Fibroblast of pulmonary artery (primary cell): Measurements from ENCODE around the gene PAX5.

ENCODE experiments used
- DNase-seq: peaks from one replicate; pipeline ENCODE4 v3.0.0-alpha.2; 2010; ENCODE audit warnings: low read depth
- H3K4me3 ChIP-seq: replicated peaks from 2 replicates; pipeline ENCODE4 v1.5.1; 2011; ENCODE audit warnings: low read depth, mild to moderate bottlenecking, control low read depth, low read length, moderate library complexity
- CTCF ChIP-seq: IDR thresholded peaks from 2 replicates; pipeline ENCODE4 v1.5.1; 2011; ENCODE audit warnings: mild to moderate bottlenecking, control low read depth, low read length, inconsistent platforms; ENCODE audit errors: missing control alignments

PAX5 gene

DNA sequence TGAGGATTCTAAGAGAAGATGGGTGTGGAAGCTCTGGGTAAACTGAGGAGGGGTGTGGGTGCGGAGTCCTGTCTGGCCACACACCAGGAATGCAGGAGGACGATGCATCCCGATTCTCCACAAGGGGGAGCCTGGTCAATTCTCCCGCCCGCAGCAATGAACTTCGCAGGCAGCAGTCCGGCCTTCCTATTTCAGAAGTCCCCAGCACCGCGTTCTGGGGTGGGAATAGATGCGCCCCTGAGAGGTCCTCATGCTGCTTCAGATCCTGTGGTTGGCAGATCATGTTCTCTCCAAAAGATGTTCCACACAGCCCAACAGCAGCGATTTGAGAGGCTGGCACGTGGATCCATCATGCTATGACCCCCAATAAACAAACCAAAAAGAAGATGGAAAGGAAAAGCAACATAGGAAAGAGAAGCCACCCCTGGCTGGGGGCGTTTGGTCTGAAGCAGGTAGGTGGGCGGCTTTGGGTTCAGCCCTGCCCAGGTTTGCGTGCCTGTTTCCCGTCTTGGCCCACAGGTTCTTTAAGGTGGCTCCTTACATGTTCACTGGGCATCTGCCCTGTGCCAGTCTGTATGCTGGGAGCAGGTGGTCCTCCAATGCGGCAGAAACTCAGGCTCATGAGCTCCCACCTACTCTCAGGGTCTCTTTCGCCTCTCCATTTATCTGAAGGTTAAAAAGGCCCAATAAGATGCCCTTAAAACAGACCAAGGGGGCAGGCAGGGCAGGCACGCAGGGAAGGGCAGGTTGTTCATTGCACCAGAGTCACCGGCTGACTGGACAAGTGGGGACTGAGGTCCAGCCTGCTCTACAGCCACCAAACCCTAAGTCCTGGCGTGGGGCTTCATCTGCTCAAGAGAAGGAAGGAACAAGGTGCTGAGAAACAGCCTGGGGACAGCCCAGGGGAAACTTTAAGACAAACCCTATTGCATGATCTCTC is 171.6 kb downstream of the PAX5 start:
- no peak overlapping the region for H3K4me3 ChIP-seq
- TF ChIP-seq CTCF = peak; percentile 73
- peak; percentile 53 for DNase-seq

GRCh38 chr9:36861528-36862205 is 172.4 kb downstream of the PAX5 start:
- H3K4me3 ChIP-seq = no peak overlapping the region
- TF ChIP-seq CTCF = no peak
- DNase-seq = no peak

GRCh38 chr9:36858805-36859375 is 175.2 kb downstream of the PAX5 start:
- H3K4me3 ChIP-seq = no peak overlapping the region
- no peak for TF ChIP-seq CTCF
- no peak for DNase-seq

DNA sequence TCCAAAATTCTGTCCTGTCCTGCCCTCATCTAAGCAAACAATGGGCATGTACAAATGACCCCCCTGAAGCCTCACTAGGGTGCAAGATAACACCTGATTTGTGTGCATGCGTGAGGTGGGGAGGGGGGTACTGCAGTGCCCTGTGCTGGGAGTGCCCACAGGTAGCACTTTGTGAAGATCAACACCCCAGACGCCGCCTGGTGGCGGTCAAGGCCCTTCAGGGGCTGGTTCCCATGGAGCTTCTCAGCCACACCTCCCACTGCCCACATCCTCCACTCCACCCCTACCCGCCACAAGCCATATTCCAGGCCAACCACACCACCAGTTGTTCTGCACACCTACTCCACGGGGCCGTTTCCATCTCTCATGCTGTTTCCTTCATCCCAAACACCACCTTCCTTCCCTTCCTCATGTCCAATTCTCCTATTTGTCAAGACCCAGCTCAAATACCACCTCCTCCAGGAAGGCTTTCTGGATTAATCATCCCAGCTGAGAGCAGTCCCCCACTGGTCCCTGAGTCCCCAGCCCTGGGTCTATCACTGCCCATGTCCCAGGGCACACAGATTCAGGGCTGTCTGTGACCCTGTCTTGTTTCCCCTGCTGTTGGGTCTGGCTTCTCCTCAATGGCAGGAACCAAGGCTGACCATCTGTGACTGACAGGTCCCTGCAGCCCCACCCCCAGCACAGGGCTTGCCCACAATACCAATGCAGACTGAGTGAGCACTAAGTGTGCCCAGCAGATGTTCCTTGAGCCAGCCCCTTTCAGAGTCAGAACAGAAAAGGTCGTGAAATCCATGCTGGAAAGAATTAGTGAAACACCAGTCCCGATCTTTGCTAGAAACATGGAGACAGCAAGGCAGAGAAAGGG is 178.4 kb downstream of the PAX5 start:
- peak; percentile 6 for DNase-seq
- H3K4me3 ChIP-seq = no peak overlapping the region
- peak; percentile 15 for TF ChIP-seq CTCF

DNA sequence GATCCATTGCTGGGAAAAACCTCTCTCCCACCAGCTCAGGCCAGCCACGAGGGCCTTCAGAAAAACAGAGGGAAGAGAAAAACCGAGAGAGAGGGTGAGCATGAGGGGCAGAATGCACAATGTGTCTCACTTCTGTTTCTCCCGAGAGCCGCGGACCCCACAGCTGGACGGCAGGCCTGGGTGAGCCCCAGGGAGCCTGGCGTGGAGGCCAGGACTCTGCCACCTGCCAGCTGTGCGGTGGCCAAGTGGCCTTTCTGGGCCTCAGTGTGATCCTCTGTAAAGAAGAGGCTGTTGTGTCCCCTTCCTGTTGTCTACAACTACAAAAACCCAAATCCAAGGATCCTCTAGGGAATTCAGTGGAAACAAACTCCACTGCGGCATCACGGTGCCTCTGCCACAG is 179.3 kb downstream of the PAX5 start:
- TF ChIP-seq CTCF = no peak
- no peak for DNase-seq
- H3K4me3 ChIP-seq = no peak overlapping the region

DNA sequence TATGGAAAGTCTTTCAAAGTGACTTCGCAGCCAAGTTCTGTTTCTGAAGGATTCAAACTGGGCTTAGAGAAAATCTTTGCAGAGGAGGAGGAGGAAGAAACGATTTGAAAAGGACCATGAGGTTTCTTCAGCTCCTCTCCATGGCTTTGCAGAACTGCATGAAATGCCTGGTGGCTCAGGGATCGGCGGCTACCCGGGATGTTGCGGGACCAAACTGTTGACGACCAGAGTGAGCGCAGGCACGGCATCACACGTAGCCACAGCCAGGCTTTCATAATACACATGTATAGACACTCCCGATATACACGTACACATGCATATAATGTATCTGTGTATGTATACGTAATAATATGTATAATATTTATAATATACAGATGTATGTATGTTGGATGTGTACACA is 180.0 kb downstream of the PAX5 start:
- H3K4me3 ChIP-seq = no peak overlapping the region
- DNase-seq = no peak
- no peak for TF ChIP-seq CTCF
